NCI-H82 treated with DMSO at 0.1 percent for 48 hours (cell line): ENCODE data around the gene ECSCR.

ENCODE experiments used
- DNase-seq: peaks from one replicate; lab custom pipeline; 2025; ENCODE audit not compliant: unreplicated experiment; lab: John Stamatoyannopoulos, UW

The ECSCR gene

GRCh38 chr5:139474890-139475791 is 12.6 kb upstream of the ECSCR start:
- no peak for DNase-seq

GRCh38 chr5:139473565-139473964 is 11.0 kb upstream of the ECSCR start:
- DNase-seq: no peak

- no peak for DNase-seq
These were observed 10.6 kb upstream of the ECSCR start for GRCh38 chr5:139473105-139473504.

- DNase-seq: no peak
These were observed 10.0 kb upstream of the ECSCR start for GRCh38 chr5:139472386-139473030.

- DNase-seq: no peak
These were observed 8.3 kb upstream of the ECSCR start, which contains the start of gene SMIM33 for GRCh38 chr5:139470821-139471300. Gene SMIM33 (plus strand): TSS chr5:139471004. CDS start chr5:139471122, 118 bp downstream.

GRCh38 chr5:139468421-139468931 is 5.9 kb upstream of the ECSCR start:
- no peak for DNase-seq

- DNase-seq: no peak
These were observed 845 bp downstream of the ECSCR start for GRCh38 chr5:139461698-139462097.

GRCh38 chr5:139461176-139461575 is 1.4 kb downstream of the ECSCR start:
- no peak for DNase-seq

GRCh38 chr5:139460455-139460854 is 2.1 kb downstream of the ECSCR start:
- no peak for DNase-seq

- DNase-seq: no peak
These were observed 3.0 kb downstream of the ECSCR start for GRCh38 chr5:139459451-139459934.

GRCh38 chr5:139458580-139459407 is 3.7 kb downstream of the ECSCR start:
- DNase-seq: no peak

- DNase-seq: no peak
These were observed 4.8 kb downstream of the ECSCR start for GRCh38 chr5:139457653-139458306.

- DNase-seq: no peak
These were observed 5.3 kb downstream of the ECSCR start for GRCh38 chr5:139457241-139457640.

- DNase-seq: no peak
These were observed 5.8 kb downstream of the ECSCR start for GRCh38 chr5:139456776-139457175.

- DNase-seq: no peak
These were observed 7.8 kb downstream of the ECSCR start for GRCh38 chr5:139454568-139455290.

GRCh38 chr5:139453683-139454567 is 8.6 kb downstream of the ECSCR start:
- no peak for DNase-seq

- no peak for DNase-seq
These were observed 10.5 kb downstream of the ECSCR start for GRCh38 chr5:139451878-139452660.

- DNase-seq: no peak
These were observed 11.4 kb downstream of the ECSCR start for GRCh38 chr5:139451176-139451575.
